Testis (tissue), 2 donors: Measurements from ENCODE around the gene SOX18.

ENCODE experiments used
- CTCF ChIP-seq, 3 experiments: fragments of 450-650 bp in 2 of 3; fragments of 200-600 bp in 1 of 3; sonication (generic) in 1 of 3; IDR thresholded peaks; one replicate each; pipeline ENCODE4 v1.5.1; 2016 to 2019; ENCODE audit warnings: antibody characterized with exemption in 3 of 3, mild to moderate bottlenecking in 2 of 3, moderate library complexity in 1 of 3
- POLR2A ChIP-seq: fragments of 450-650 bp; IDR thresholded peaks from one replicate; pipeline ENCODE4 v1.6.1; 2017; ENCODE audit warnings: antibody characterized with exemption, mild to moderate bottlenecking, moderate library complexity

GRCh38 chr20:64035066-64035932 lies 14.1 kb downstream of the SOX18 start:
- TF ChIP-seq CTCF (IDR thresholded peaks at IDR 0.05) = no peak
- no peak for TF ChIP-seq POLR2A
